Memory B cell (primary cell): ENCODE data around the gene POLK.

Experiments
- ATAC-seq: fragments of 150-1000 bp; cut with Tn5 transposase; 2 replicates; pipeline ENCODE4 v1.10.0; 2021; ENCODE audit warnings: low read depth, mild to moderate bottlenecking, moderate library complexity
- DNase-seq, 2 donors: peaks; one replicate each; pipeline ENCODE4 v3.0.0; 2022; ENCODE audit warnings: low spot score in 2 of 2
- H3K27ac Mint-ChIP-seq: one replicate; pipeline ENCODE4 v1.8.0; 2022; ENCODE audit warnings: mild to moderate bottlenecking, moderate library complexity, mixed read lengths
- H3K27me3 Mint-ChIP-seq: one replicate; pipeline ENCODE4 v1.8.0; 2022; ENCODE audit warnings: mixed read lengths
- H3K36me3 Mint-ChIP-seq: one replicate; pipeline ENCODE4 v1.8.0; 2022; ENCODE audit warnings: mild to moderate bottlenecking, mixed read lengths
- H3K4me1 Mint-ChIP-seq: one replicate; pipeline ENCODE4 v1.8.0; 2022; ENCODE audit warnings: mixed read lengths
- H3K4me3 Mint-ChIP-seq: one replicate; pipeline ENCODE4 v1.8.0; 2022; ENCODE audit warnings: mild to moderate bottlenecking, moderate library complexity, mixed read lengths
- H3K9me3 Mint-ChIP-seq: one replicate; pipeline ENCODE4 v1.8.0; 2022; ENCODE audit warnings: mixed read lengths

POLK gene

GRCh38 chr5:75612226-75612569 is 100.5 kb downstream of the POLK start:
- DNase-seq = no peak
- H3K36me3 Mint-ChIP-seq = peaks cover 2% of the 10 kb centered on the region
- peaks cover 7% of the 10 kb centered on the region for H3K4me1 Mint-ChIP-seq
- H3K27ac Mint-ChIP-seq = no peak overlapping the region
- no peak for ATAC-seq
- H3K9me3 Mint-ChIP-seq = no peaks in the 10 kb centered on the region
- H3K27me3 Mint-ChIP-seq = peaks cover 1% of the 10 kb centered on the region
- H3K4me3 Mint-ChIP-seq = no peak overlapping the region

- no peak overlapping the region for H3K4me3 Mint-ChIP-seq
- ATAC-seq (no peak), DNase-seq (no peak)
Observed at GRCh38 chr5:75612901-75613300, 101.2 kb downstream of the POLK start.

GRCh38 chr5:75614176-75614575 is 102.5 kb downstream of the POLK start:
- H3K36me3 Mint-ChIP-seq = peaks cover 2% of the 10 kb centered on the region
- no peak for ATAC-seq
- H3K4me3 Mint-ChIP-seq = no peak overlapping the region
- DNase-seq = no peak
- H3K9me3 Mint-ChIP-seq = no peaks in the 10 kb centered on the region
- no peak overlapping the region for H3K27ac Mint-ChIP-seq
- H3K27me3 Mint-ChIP-seq = peaks cover 1% of the 10 kb centered on the region
- H3K4me1 Mint-ChIP-seq = peaks cover 2% of the 10 kb centered on the region

More at GRCh38 chr5:75612901-75613300, 101.2 kb downstream of the POLK start:
- Mint-ChIP-seq H3K9me3 (no peaks in the 10 kb centered on the region), H3K27me3 (peaks cover 1% of the 10 kb centered on the region), H3K36me3 (peaks cover 2% of the 10 kb centered on the region), H3K27ac (no peak overlapping the region), H3K4me1 (peaks cover 2% of the 10 kb centered on the region)

- H3K27me3 Mint-ChIP-seq = peaks cover 1% of the 10 kb centered on the region
- ATAC-seq (no peak), DNase-seq (no peak)
- no peak overlapping the region for H3K27ac Mint-ChIP-seq
- no peaks in the 10 kb centered on the region for H3K9me3 Mint-ChIP-seq
- no peaks in the 10 kb centered on the region for H3K36me3 Mint-ChIP-seq
- no peak overlapping the region for H3K4me3 Mint-ChIP-seq
- H3K4me1 Mint-ChIP-seq = no peaks in the 10 kb centered on the region
Observed at GRCh38 chr5:75616371-75616881, 104.7 kb downstream of the POLK start.

GRCh38 chr5:75616971-75617621 is 105.4 kb downstream of the POLK start:
- ATAC-seq (no peak), DNase-seq (no peak)
- H3K36me3 Mint-ChIP-seq = no peaks in the 10 kb centered on the region
- H3K27me3 Mint-ChIP-seq = peaks cover 1% of the 10 kb centered on the region
- H3K4me1 Mint-ChIP-seq = no peaks in the 10 kb centered on the region
- no peak overlapping the region for H3K4me3 Mint-ChIP-seq
- H3K9me3 Mint-ChIP-seq = no peaks in the 10 kb centered on the region
- no peak overlapping the region for H3K27ac Mint-ChIP-seq

- no peak for ATAC-seq
- H3K9me3 Mint-ChIP-seq = no peaks in the 10 kb centered on the region
- H3K27ac Mint-ChIP-seq = no peak overlapping the region
- no peaks in the 10 kb centered on the region for H3K36me3 Mint-ChIP-seq
- DNase-seq = no peak
- H3K4me3 Mint-ChIP-seq = no peak overlapping the region
- no peaks in the 10 kb centered on the region for H3K4me1 Mint-ChIP-seq
- peaks cover 1% of the 10 kb centered on the region for H3K27me3 Mint-ChIP-seq
Observed at GRCh38 chr5:75617736-75618352, 106.2 kb downstream of the POLK start.

- Mint-ChIP-seq H3K36me3 (no peaks in the 10 kb centered on the region), H3K27ac (no peak overlapping the region), H3K9me3 (no peaks in the 10 kb centered on the region), H3K4me1 (no peaks in the 10 kb centered on the region), H3K4me3 (no peak overlapping the region), H3K27me3 (no peaks in the 10 kb centered on the region)
- ATAC-seq = no peak
- DNase-seq = no peak
Observed at GRCh38 chr5:75620184-75620959, 108.7 kb downstream of the POLK start.

- no peaks in the 10 kb centered on the region for H3K36me3 Mint-ChIP-seq
Observed at GRCh38 chr5:75622564-75622963, 110.9 kb downstream of the POLK start.

GRCh38 chr5:75623846-75624245 is 112.2 kb downstream of the POLK start:
- Mint-ChIP-seq H3K4me1 (no peaks in the 10 kb centered on the region), H3K4me3 (no peak overlapping the region), H3K36me3 (no peaks in the 10 kb centered on the region), H3K27me3 (no peaks in the 10 kb centered on the region), H3K9me3 (no peaks in the 10 kb centered on the region), H3K27ac (no peak overlapping the region)
- no peak for ATAC-seq
- DNase-seq = no peak

More at GRCh38 chr5:75622564-75622963, 110.9 kb downstream of the POLK start:
- no peaks in the 10 kb centered on the region for H3K27me3 Mint-ChIP-seq
- DNase-seq (no peak), ATAC-seq (no peak)
- H3K4me3 Mint-ChIP-seq = no peak overlapping the region
- no peak overlapping the region for H3K27ac Mint-ChIP-seq
- H3K9me3 Mint-ChIP-seq = no peaks in the 10 kb centered on the region
- no peaks in the 10 kb centered on the region for H3K4me1 Mint-ChIP-seq

GRCh38 chr5:75626959-75627358 is 115.3 kb downstream of the POLK start:
- H3K4me3 Mint-ChIP-seq = no peak overlapping the region
- no peaks in the 10 kb centered on the region for H3K36me3 Mint-ChIP-seq
- no peak overlapping the region for H3K27ac Mint-ChIP-seq
- H3K9me3 Mint-ChIP-seq = no peaks in the 10 kb centered on the region
- no peak for DNase-seq
- H3K27me3 Mint-ChIP-seq = no peaks in the 10 kb centered on the region
- H3K4me1 Mint-ChIP-seq = no peaks in the 10 kb centered on the region
- ATAC-seq = no peak

- DNase-seq (no peak), ATAC-seq (no peak)
- H3K4me3 Mint-ChIP-seq = no peak overlapping the region
- no peak overlapping the region for H3K27ac Mint-ChIP-seq
- H3K4me1 Mint-ChIP-seq = no peaks in the 10 kb centered on the region
- peaks cover 2% of the 10 kb centered on the region for H3K36me3 Mint-ChIP-seq
- no peaks in the 10 kb centered on the region for H3K9me3 Mint-ChIP-seq
- H3K27me3 Mint-ChIP-seq = no peaks in the 10 kb centered on the region
Observed at GRCh38 chr5:75627801-75628200, 116.1 kb downstream of the POLK start.

- no peaks in the 10 kb centered on the region for H3K9me3 Mint-ChIP-seq
- ATAC-seq = no peak
- H3K4me1 Mint-ChIP-seq = no peaks in the 10 kb centered on the region
- DNase-seq = no peak
- H3K27ac Mint-ChIP-seq = no peak overlapping the region
- H3K36me3 Mint-ChIP-seq = peaks cover 7% of the 10 kb centered on the region
- H3K4me3 Mint-ChIP-seq = no peak overlapping the region
- no peaks in the 10 kb centered on the region for H3K27me3 Mint-ChIP-seq
Observed at GRCh38 chr5:75630875-75631274, 119.2 kb downstream of the POLK start.

- ATAC-seq (no peak), DNase-seq (no peak)
- H3K36me3 Mint-ChIP-seq = peaks cover 10% of the 10 kb centered on the region
- H3K9me3 Mint-ChIP-seq = no peaks in the 10 kb centered on the region
- no peak overlapping the region for H3K4me3 Mint-ChIP-seq
- peaks cover 2% of the 10 kb centered on the region for H3K27me3 Mint-ChIP-seq
- no peaks in the 10 kb centered on the region for H3K4me1 Mint-ChIP-seq
- H3K27ac Mint-ChIP-seq = no peak overlapping the region
Observed at GRCh38 chr5:75632321-75632720, 120.6 kb downstream of the POLK start.

GRCh38 chr5:75637949-75638348 is 126.3 kb downstream of the POLK start:
- peaks cover 2% of the 10 kb centered on the region for H3K27me3 Mint-ChIP-seq
- no peaks in the 10 kb centered on the region for H3K9me3 Mint-ChIP-seq
- no peak overlapping the region for H3K27ac Mint-ChIP-seq
- DNase-seq (no peak), ATAC-seq (no peak)
- H3K36me3 Mint-ChIP-seq = peaks cover 7% of the 10 kb centered on the region
- no peak overlapping the region for H3K4me3 Mint-ChIP-seq
- no peaks in the 10 kb centered on the region for H3K4me1 Mint-ChIP-seq
